IMR-90 (cell line): Measurements from ENCODE around the gene TMEM179.

Experiments
- RAD21 ChIP-seq: IDR thresholded peaks from 2 replicates; pipeline ENCODE4 v1.6.1; 2012; ENCODE audit warnings: low read length, improper control_type of control experiment
- TF ChIP-seq, protein P1 (sequence below): conservative IDR thresholded peaks from 2 replicates; pipeline ENCODE4 v1.5.1; 2012; ENCODE audit warnings: mild to moderate bottlenecking, low read depth, low read length, improper control_type of control experiment

DNA sequence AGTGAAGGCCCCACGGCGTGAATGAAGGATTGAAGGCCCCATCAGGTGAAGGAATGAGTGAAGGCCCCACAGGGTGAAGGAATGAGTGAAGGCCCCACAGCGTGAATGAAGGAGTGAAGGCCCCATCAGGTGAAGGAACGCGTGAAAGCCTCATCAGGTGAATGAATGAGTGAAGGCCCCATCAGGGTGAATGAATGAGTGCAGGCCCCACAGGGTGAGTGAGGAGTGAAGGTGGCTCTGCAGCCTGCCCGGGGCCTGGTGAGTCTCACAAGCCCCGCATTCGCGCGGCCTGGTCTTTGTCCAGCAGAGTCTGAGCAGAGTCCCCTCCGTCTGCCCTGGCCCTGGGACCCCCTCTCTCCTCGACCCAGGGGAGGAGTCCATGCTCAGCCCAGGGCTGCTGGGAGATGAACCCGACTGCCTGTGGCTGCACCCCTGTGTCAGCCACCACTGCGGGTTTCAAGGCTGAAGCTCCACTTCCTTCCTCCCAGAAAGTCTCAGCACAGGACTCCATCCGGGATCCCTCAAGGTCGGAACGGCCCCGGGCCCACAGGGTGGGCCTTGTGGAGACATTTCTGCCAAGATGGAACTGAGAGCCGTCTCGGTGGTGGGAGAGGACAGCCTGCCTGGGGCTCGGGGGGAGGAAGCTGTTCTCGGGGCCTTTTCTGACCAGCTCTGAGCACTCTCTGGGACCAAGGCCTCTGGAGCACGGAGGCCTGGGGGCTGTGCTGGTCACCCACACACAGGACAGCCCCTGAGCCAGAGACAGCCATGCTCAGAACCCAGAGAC, 37.4 kb upstream of the TMEM179 start:
- TF ChIP-seq, protein P1, sequence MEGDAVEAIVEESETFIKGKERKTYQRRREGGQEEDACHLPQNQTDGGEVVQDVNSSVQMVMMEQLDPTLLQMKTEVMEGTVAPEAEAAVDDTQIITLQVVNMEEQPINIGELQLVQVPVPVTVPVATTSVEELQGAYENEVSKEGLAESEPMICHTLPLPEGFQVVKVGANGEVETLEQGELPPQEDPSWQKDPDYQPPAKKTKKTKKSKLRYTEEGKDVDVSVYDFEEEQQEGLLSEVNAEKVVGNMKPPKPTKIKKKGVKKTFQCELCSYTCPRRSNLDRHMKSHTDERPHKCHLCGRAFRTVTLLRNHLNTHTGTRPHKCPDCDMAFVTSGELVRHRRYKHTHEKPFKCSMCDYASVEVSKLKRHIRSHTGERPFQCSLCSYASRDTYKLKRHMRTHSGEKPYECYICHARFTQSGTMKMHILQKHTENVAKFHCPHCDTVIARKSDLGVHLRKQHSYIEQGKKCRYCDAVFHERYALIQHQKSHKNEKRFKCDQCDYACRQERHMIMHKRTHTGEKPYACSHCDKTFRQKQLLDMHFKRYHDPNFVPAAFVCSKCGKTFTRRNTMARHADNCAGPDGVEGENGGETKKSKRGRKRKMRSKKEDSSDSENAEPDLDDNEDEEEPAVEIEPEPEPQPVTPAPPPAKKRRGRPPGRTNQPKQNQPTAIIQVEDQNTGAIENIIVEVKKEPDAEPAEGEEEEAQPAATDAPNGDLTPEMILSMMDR, result no peak
- TF ChIP-seq RAD21, result no peak
